ENCODE data around the gene SPATA20. TPM values are rescaled to one million over a fixed set of nuclear protein-coding genes. Genes with fewer than 3 reads are reported as not detected.
A peak's percentile ranks its signal among the peaks of the same experiment; 100 is the strongest.

The SPATA20 gene
- polyA plus RNA-seq (2011; rRNA removed) (34.4 and 48.5 TPM in 2 replicates), polyA plus RNA-seq (2017; fragmentation: RNase III; extraction: RNeasy Plus Mini Kit Qiagen cat#74134 plus additional on column Dnase treatment) (96.1 to 123 TPM (median 110 TPM) in 3 replicates), polyA minus RNA-seq (2011; rRNA and poly(A)+ RNA removed) (54.1 and 55.2 TPM in 2 replicates)
- 69.5 and 89.6 TPM in 2 replicates for polyA plus RNA-seq (2012; cell fraction: cytosol; rRNA removed)
- 497 and 626 TPM in 2 replicates for polyA plus RNA-seq (2012; cell fraction: nucleus; rRNA removed)

DNA sequence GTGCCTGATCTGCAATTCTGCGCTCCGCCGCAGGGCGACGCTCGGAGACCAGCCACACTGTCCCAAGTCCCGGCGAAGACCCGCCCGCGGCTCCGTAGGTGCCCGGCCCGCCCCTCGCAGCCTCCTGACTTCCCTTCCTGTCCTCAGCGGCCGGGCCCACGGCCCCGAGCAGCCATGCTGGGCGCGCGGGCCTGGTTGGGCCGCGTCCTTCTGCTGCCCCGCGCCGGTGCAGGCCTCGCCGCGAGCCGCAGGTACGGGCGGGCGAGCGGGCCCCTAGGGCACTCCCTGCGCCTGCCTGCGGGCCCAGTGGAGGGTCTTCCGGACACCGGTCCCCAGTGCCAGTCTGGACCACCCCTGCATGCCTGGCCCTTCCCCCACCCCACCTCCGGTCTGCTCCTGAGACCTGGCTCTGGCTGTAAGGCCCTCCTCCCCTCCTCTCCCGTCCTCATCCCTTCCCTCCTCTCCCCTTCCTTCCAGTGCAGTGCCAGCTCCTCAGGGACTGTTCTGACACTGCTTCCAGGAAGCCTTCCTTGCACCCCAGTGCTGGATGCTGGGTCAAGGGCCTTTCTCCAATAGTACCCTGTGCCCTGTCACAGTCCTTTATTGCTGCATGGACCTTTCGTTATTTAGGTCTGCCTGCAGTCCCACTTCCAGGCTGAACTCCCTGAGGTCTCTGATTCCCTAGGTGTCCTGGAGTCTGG lies at the start of gene SPATA20:
SPATA20 (plus strand) TSS at position 140 of the 701 bp plus-strand sequence; CDS start at position 175, 35 bp downstream.
- H3K27ac ChIP-seq, result peak within 1 kb of the TSS; percentile 95 to 98
- CTCF ChIA-PET, result interaction anchor here (0.6 to 23.7 kb wide), 39 partner anchors 10 to 402 kb away, joined by 3 to 753 read pairs (median 4); partner anchors contain the start of genes ANKRD40 and CACNA1G
- DNase-seq (ENCODE audit: low read depth in 1 of 2, low spot score in 1 of 2), result peak; percentile 89 to 93
- H3K4me1 ChIP-seq, result peaks cover 50% of the 10 kb centered on the region
- FAIRE-seq, result peak; percentile 32
- peak within 1 kb of the TSS; percentile 97 for H3K4me2 ChIP-seq
- 2% methylated on average over 33 of the region's 42 CpGs for WGBS (ENCODE audit: missing lambda C conversion rate)
- TF ChIP-seq MAZ (IDR thresholded peaks at IDR 0.05; ENCODE audit: borderline replicate concordance, low read depth, low read length) (no peak), JUN (IDR thresholded peaks at IDR 0.05) (peak; percentile 91 to 93), GATA3 (IDR thresholded peaks at IDR 0.05; ENCODE audit: borderline replicate concordance) (no peak), SMC3 (IDR thresholded peaks at IDR 0.05) (peak; percentile 98), HDAC2 (IDR thresholded peaks at IDR 0.05) (no peak), CHD2 (IDR thresholded peaks at IDR 0.05; ENCODE audit: low read length, partially characterized antibody) (no peak), MYC (IDR thresholded peaks at IDR 0.05; ENCODE audit: borderline replicate concordance, low read length) (peak; percentile 59), NPAS2 (CRISPR knock-in tag; IDR thresholded peaks at IDR 0.05; ENCODE audit: borderline replicate concordance) (no peak), ELK1 (IDR thresholded peaks at IDR 0.05; ENCODE audit: low read depth, low read length) (no peak), CHD4 (IDR thresholded peaks at IDR 0.05; ENCODE audit: borderline replicate concordance) (no peak), RAD21 (conservative IDR thresholded peaks at IDR 0.05 in 1 of 2, IDR thresholded peaks at IDR 0.05 in 1 of 2) (peak; percentile 99 to 100), BHLHE40 (IDR thresholded peaks at IDR 0.05; ENCODE audit: low read depth, low read length) (no peak), POLR2A (IDR thresholded peaks at IDR 0.05; ENCODE audit: low read length) (peak; percentile 83), ZFP36 (IDR thresholded peaks at IDR 0.05; ENCODE audit: borderline replicate concordance, partially characterized antibody) (peak; percentile 91), EP300 (IDR thresholded peaks at IDR 0.05) (no peak), TFCP2L1 (CRISPR knock-in tag; IDR thresholded peaks at IDR 0.05) (no peak), HOXB13 (CRISPR knock-in tag; IDR thresholded peaks at IDR 0.05; ENCODE audit: low read depth) (no peak), RFX5 (IDR thresholded peaks at IDR 0.05) (no peak), CEBPB (IDR thresholded peaks at IDR 0.05) (no peak), PHF8 (IDR thresholded peaks at IDR 0.05; ENCODE audit: borderline replicate concordance, low read depth) (peak; percentile 94), EHF (CRISPR knock-in tag; IDR thresholded peaks at IDR 0.05) (no peak)
- TF ChIP-seq, protein P1, sequence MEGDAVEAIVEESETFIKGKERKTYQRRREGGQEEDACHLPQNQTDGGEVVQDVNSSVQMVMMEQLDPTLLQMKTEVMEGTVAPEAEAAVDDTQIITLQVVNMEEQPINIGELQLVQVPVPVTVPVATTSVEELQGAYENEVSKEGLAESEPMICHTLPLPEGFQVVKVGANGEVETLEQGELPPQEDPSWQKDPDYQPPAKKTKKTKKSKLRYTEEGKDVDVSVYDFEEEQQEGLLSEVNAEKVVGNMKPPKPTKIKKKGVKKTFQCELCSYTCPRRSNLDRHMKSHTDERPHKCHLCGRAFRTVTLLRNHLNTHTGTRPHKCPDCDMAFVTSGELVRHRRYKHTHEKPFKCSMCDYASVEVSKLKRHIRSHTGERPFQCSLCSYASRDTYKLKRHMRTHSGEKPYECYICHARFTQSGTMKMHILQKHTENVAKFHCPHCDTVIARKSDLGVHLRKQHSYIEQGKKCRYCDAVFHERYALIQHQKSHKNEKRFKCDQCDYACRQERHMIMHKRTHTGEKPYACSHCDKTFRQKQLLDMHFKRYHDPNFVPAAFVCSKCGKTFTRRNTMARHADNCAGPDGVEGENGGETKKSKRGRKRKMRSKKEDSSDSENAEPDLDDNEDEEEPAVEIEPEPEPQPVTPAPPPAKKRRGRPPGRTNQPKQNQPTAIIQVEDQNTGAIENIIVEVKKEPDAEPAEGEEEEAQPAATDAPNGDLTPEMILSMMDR (IDR thresholded peaks at IDR 0.05), result peak; percentile 99
- TF ChIP-seq, protein P2, sequence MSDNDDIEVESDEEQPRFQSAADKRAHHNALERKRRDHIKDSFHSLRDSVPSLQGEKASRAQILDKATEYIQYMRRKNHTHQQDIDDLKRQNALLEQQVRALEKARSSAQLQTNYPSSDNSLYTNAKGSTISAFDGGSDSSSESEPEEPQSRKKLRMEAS (IDR thresholded peaks at IDR 0.05), result peak; percentile 74
- TF ChIP-seq, protein P3, sequence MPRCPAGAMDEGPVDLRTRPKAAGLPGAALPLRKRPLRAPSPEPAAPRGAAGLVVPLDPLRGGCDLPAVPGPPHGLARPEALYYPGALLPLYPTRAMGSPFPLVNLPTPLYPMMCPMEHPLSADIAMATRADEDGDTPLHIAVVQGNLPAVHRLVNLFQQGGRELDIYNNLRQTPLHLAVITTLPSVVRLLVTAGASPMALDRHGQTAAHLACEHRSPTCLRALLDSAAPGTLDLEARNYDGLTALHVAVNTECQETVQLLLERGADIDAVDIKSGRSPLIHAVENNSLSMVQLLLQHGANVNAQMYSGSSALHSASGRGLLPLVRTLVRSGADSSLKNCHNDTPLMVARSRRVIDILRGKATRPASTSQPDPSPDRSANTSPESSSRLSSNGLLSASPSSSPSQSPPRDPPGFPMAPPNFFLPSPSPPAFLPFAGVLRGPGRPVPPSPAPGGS (IDR thresholded peaks at IDR 0.05), result peak; percentile 71; the same call in 1 of the 3 replicates
- H3K9me3 ChIP-seq, result no peaks in the 10 kb centered on the region
- H3K4me3 ChIP-seq, result peak within 1 kb of the TSS; percentile 67
- ATAC-seq, result peak; percentile 72 to 84
- POLR2A ChIA-PET, result interaction anchor here (0.6 to 1.3 kb wide), 5 partner anchors 113 to 319 kb away, joined by 3 to 6 read pairs (median 4); partner anchors contain the start of genes LUC7L3 and TOB1

Data from A549 (cell line).